ENCODE measurements around the gene ACBD4. TPM values are rescaled to one million over a fixed set of nuclear protein-coding genes. Genes with fewer than 3 reads are reported as not detected.

The ACBD4 gene
- total RNA-seq, 4 donors from 2014 or later, result 6.4 to 23.2 (median 8.5) TPM

- DNase-seq (ENCODE audit: low spot score) (no peak), ATAC-seq (ENCODE audit: low FRiP score) (no peak)
- no peak for TF ChIP-seq CTCF (IDR thresholded peaks at IDR 0.05)
Observed at GRCh38 chr17:45127207-45127547, 8.3 kb upstream of the ACBD4 start.

GRCh38 chr17:45127548-45128300 is 7.8 kb upstream of the ACBD4 start:
- DNase-seq (ENCODE audit: low spot score) (no peak), ATAC-seq (ENCODE audit: low FRiP score) (no peak)
- TF ChIP-seq CTCF (IDR thresholded peaks at IDR 0.05), result no peak

GRCh38 chr17:45128331-45128730 is 7.2 kb upstream of the ACBD4 start:
- DNase-seq (ENCODE audit: low spot score), result no peak
- no peak for ATAC-seq (ENCODE audit: low FRiP score)
- no peak for TF ChIP-seq CTCF (IDR thresholded peaks at IDR 0.05)

- no peak for ATAC-seq (ENCODE audit: low FRiP score)
- no peak for DNase-seq (ENCODE audit: low spot score)
- TF ChIP-seq CTCF (IDR thresholded peaks at IDR 0.05), result no peak
Observed at GRCh38 chr17:45128989-45129388, 6.5 kb upstream of the ACBD4 start.

GRCh38 chr17:45129426-45129939 is 6.0 kb upstream of the ACBD4 start:
- TF ChIP-seq CTCF (IDR thresholded peaks at IDR 0.05), result no peak
- DNase-seq (ENCODE audit: low spot score) (no peak), ATAC-seq (ENCODE audit: low FRiP score) (no peak)

- no peak for DNase-seq (ENCODE audit: low spot score)
- no peak for TF ChIP-seq CTCF (IDR thresholded peaks at IDR 0.05)
- ATAC-seq (ENCODE audit: low FRiP score), result no peak
Observed at GRCh38 chr17:45129940-45130680, 5.4 kb upstream of the ACBD4 start.

Measured in omental fat pad (tissue), 4 donors.